ENCODE measurements around the gene NTRK2.

DNA sequence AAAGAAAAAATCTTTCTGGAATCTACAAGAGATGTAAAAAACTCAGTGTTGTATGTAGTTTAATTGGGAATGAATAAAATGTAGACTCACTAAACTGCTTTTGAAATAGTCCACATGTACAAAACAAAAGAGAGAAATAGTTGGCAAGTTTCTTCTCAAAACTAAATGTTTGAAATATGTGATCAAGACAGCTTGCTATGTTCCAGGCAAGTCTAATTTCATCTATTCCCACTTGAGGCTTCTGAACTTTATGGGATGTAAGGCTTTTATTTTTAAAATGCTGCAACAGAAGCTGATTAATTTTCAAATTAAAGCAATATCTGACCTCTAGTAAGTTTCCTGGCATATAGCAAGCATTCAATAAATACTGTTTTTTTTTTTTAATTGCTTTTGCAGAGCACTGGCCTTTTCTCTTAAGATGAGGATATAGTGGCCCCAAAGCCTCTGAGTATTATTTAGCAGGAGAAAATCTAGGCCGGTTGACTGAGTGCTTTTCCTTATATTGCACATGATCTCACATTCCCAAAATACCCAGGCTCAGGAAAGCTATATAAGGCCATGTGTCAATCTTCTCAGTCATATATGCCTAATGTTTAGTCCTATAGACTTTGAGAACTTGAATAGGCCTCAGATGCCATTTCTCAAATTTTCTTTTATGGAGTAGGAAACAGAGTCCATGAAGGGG is 183.2 kb downstream of the NTRK2 start:
- TF ChIP-seq, protein P1, sequence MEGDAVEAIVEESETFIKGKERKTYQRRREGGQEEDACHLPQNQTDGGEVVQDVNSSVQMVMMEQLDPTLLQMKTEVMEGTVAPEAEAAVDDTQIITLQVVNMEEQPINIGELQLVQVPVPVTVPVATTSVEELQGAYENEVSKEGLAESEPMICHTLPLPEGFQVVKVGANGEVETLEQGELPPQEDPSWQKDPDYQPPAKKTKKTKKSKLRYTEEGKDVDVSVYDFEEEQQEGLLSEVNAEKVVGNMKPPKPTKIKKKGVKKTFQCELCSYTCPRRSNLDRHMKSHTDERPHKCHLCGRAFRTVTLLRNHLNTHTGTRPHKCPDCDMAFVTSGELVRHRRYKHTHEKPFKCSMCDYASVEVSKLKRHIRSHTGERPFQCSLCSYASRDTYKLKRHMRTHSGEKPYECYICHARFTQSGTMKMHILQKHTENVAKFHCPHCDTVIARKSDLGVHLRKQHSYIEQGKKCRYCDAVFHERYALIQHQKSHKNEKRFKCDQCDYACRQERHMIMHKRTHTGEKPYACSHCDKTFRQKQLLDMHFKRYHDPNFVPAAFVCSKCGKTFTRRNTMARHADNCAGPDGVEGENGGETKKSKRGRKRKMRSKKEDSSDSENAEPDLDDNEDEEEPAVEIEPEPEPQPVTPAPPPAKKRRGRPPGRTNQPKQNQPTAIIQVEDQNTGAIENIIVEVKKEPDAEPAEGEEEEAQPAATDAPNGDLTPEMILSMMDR (conservative IDR thresholded peaks at IDR 0.05; ENCODE audit: low read length), result no peak
- no peak for TF ChIP-seq EZH2phosphoT487 (IDR thresholded peaks at IDR 0.05; ENCODE audit: borderline replicate concordance, low read depth, low read length)

Data from OCI-LY7 (cell line).